Immature natural killer cell (primary cell): Measurements from ENCODE around the gene C1QC. TPM values are rescaled to one million over a fixed set of nuclear protein-coding genes. Genes with fewer than 3 reads are reported as not detected.

Experiments
- DNase-seq, 3 donors: peaks; one replicate each; pipeline ENCODE4 v3.0.0; 2022; ENCODE audit warnings: mixed read lengths in 1 of 3
- H3K27ac Mint-ChIP-seq, 6 donors: one replicate each; pipeline ENCODE4 v1.8.0; 2020; ENCODE audit warnings: mixed read lengths in 6 of 6, mild to moderate bottlenecking in 5 of 6, inconsistent platforms in 4 of 6, moderate library complexity in 3 of 6
- H3K27me3 Mint-ChIP-seq, 3 donors: one replicate each; pipeline ENCODE4 v1.8.0; 2020 to 2021; ENCODE audit warnings: low read depth in 3 of 3, mild to moderate bottlenecking in 3 of 3, mixed read lengths in 3 of 3, moderate library complexity in 3 of 3, inconsistent platforms in 1 of 3
- H3K36me3 Mint-ChIP-seq, 3 donors: one replicate each; pipeline ENCODE4 v1.8.0; 2020; ENCODE audit warnings: mixed read lengths in 3 of 3, inconsistent platforms in 2 of 3, mild to moderate bottlenecking in 2 of 3
- H3K4me1 Mint-ChIP-seq, 2 donors: one replicate each; pipeline ENCODE4 v1.8.0; 2020; ENCODE audit warnings: inconsistent platforms in 2 of 2, mild to moderate bottlenecking in 2 of 2, mixed read lengths in 2 of 2, moderate library complexity in 1 of 2
- H3K4me3 Mint-ChIP-seq, 5 donors: one replicate each; pipeline ENCODE4 v1.8.0; 2020; ENCODE audit warnings: mild to moderate bottlenecking in 5 of 5, mixed read lengths in 5 of 5, inconsistent platforms in 3 of 5, moderate library complexity in 3 of 5
- H3K9me3 Mint-ChIP-seq, 6 donors: one replicate each; pipeline ENCODE4 v1.8.0; 2020; ENCODE audit warnings: mild to moderate bottlenecking in 6 of 6, mixed read lengths in 6 of 6, inconsistent platforms in 4 of 6, moderate library complexity in 3 of 6
- polyA plus RNA-seq, 3 donors: library from polyadenylated mRNA; unstranded; fragments of 300-500 nt; fragmentation: Illumina TruSeq; gene quantifications; one replicate each; pipeline ENCODE4 v1.2.3, GENCODE V29; 2021

Gene C1QC
- polyA plus RNA-seq, 3 donors from 2014 or later = not detected

DNA sequence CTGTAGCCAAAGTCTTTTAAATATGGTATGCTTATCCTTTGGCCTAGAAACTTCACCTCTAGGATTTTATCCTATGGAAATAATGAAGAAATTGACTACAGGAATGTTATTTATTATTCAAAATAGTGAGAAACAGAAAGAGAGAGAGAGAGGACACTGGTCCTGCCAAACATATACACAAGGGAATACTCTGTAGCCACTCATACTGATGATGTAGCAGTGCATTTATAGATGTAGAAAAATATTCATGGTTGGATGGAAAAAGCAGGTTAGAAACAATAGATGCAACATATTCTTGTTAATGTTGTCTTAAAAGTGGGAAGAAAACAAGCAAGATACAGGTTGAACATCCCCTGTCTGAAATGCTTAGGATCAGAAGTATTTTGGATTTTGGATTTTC is 45.0 kb downstream of the C1QC start:
- DNase-seq = no peak
- Mint-ChIP-seq H3K4me3 (no peak overlapping the region), H3K27me3 (peaks cover 8 to 9% (median 9%) of the 10 kb centered on the region in 3 donors), H3K27ac (no peak overlapping the region), H3K36me3 (no peaks in the 10 kb centered on the region), H3K4me1 (no peaks in the 10 kb centered on the region), H3K9me3 (no peaks in the 10 kb centered on the region)

- Mint-ChIP-seq H3K27ac (no peak overlapping the region), H3K4me3 (no peak overlapping the region), H3K36me3 (no peaks in the 10 kb centered on the region), H3K4me1 (no peaks in the 10 kb centered on the region), H3K27me3 (peaks cover 5 to 9% (median 7%) of the 10 kb centered on the region in 3 donors), H3K9me3 (no peaks in the 10 kb centered on the region)
- no peak for DNase-seq
Observed at GRCh38 chr1:22689505-22689904, 46.1 kb downstream of the C1QC start.

DNA sequence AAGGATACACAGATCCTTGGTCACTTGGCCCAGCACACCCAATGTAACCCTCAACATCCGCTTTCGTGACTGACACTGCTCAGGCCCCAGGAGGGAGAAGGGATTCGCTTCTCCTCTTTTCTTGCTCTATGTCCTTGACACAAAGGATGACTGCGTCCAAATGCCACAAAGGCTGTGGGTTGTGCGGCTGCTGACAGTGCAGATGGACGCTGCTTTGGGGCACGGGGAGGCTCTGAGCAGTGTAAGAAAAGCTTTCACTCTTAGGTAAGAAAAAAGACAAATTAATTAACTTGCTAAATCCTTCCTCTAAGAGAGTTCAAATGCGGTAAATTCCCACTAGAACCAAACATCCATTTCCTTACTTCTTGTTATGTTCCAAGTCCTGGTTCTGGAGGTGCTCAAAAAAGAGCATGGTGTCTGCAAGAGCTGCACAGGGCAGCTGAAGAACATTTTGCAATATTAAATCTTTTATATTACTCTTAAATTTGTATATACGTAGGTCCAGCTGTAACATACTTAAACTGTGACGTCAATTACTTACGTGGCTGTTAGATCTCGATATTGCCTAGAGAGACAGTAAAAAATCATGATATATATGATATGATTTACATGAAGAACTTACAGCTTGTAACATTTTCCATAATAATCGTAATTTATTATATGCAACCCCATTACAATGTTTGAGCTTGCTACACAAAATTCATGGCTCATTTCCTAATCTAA is 47.8 kb downstream of the C1QC start:
- Mint-ChIP-seq H3K4me3 (no peak overlapping the region), H3K36me3 (no peaks in the 10 kb centered on the region), H3K9me3 (no peaks in the 10 kb centered on the region), H3K27ac (no peak overlapping the region), H3K4me1 (no peaks in the 10 kb centered on the region), H3K27me3 (peaks cover 0 to 8% (median 2%) of the 10 kb centered on the region in 3 donors)
- no peak for DNase-seq

- no peak for DNase-seq
- Mint-ChIP-seq H3K4me3 (no peak overlapping the region), H3K4me1 (no peaks in the 10 kb centered on the region), H3K27ac (no peak overlapping the region), H3K27me3 (peaks cover 0 to 2% (median 0%) of the 10 kb centered on the region in 3 donors), H3K36me3 (no peaks in the 10 kb centered on the region), H3K9me3 (no peaks in the 10 kb centered on the region)
Observed at GRCh38 chr1:22694172-22694571, 50.7 kb downstream of the C1QC start.

- H3K4me3 Mint-ChIP-seq = no peak overlapping the region
- no peak overlapping the region for H3K27ac Mint-ChIP-seq
- DNase-seq = no peak
- H3K36me3 Mint-ChIP-seq = no peaks in the 10 kb centered on the region
- no peaks in the 10 kb centered on the region for H3K4me1 Mint-ChIP-seq
- peaks cover 0 to 2% (median 0%) of the 10 kb centered on the region in 3 donors for H3K27me3 Mint-ChIP-seq
- H3K9me3 Mint-ChIP-seq = no peaks in the 10 kb centered on the region
Observed at GRCh38 chr1:22696610-22697009, 53.2 kb downstream of the C1QC start.

Other genes starting within 250 kb of the C1QC start
- 1 to 10 TPM in 2 of 3 donors, not detected in 1; 1.3 to 7.5 TPM for gene ZBTB40, start 191.8 kb upstream of the C1QC start, polyA plus RNA-seq
- gene EPHA8, start 80.1 kb upstream of the C1QC start, polyA plus RNA-seq = not detected
- gene C1QA, start 7.0 kb upstream of the C1QC start, polyA plus RNA-seq = not detected
- gene C1QB, start 9.6 kb downstream of the C1QC start, polyA plus RNA-seq = not detected
- not detected for gene EPHB2, start 67.2 kb downstream of the C1QC start, polyA plus RNA-seq